H1 (cell line): ENCODE measurements around the gene MEIS2. TPM values are rescaled to one million over a fixed set of nuclear protein-coding genes. Genes with fewer than 3 reads are reported as not detected.

Source experiments
- CBX5 ChIP-seq: fragments of 300-800, 300-1000 bp; sonication (generic); IDR thresholded peaks from 2 replicates; pipeline ENCODE4 v1.7.1; 2016; ENCODE audit warnings: antibody characterized with exemption, low read length, low read depth
- CHD7 ChIP-seq: fragments of 300-600 bp; sonication (generic); IDR thresholded peaks from 2 replicates; pipeline ENCODE4 v1.7.1; 2012; ENCODE audit warnings: low read length, moderate library complexity, mild to moderate bottlenecking, inconsistent platforms; ENCODE audit not compliant: insufficient replicate concordance
- EGR1 ChIP-seq: IDR thresholded peaks from 2 replicates; pipeline ENCODE4 v1.6.1; 2011; ENCODE audit warnings: low read depth, low read length, borderline replicate concordance
- NANOG ChIP-seq: IDR thresholded peaks from 2 replicates; pipeline ENCODE4 v1.6.1; 2011; ENCODE audit warnings: low read length, low read depth, mild to moderate bottlenecking, inconsistent platforms; ENCODE audit not compliant: insufficient read depth, poor library complexity, severe bottlenecking
- polyA plus RNA-seq, 7 experiments: library from polyadenylated mRNA; depleted of rRNA in 3 of 7; stranded (reverse) in 5 of 7; unstranded in 2 of 7; fragments of >200 nt in 5 of 7; fragments of 200-250 nt in 2 of 7; gene quantifications; 1 replicate in 5 of 7; 2 replicates in 1 of 7; 4 replicates in 1 of 7; pipeline versions ENCODE4 v1.2.1 to v1.2.3, GENCODE V29; 2011 to 2013; ENCODE audit warnings: missing spikeins in 2 of 7, mixed read lengths in 2 of 7
- total RNA-seq: library from RNA; stranded (reverse); fragmentation: NEBNext Ultra II Directional; extraction: Animal tissue kit (Norgen Biotek cat#: 25700); gene quantifications from 2 replicates; pipeline ENCODE4 v1.2.1, GENCODE V29; 2021

Gene MEIS2
- total and polyA plus RNA-seq, 2 of the 8 experiments (the other 6 are each of a cell fraction or from before 2014, with no cell fraction given), result 0.22 to 1.2 TPM

GRCh38 chr15:37079726-37080125, 20.6 kb downstream of the MEIS2 start (continued):
- TF ChIP-seq CBX5 (no peak), NANOG (no peak), CHD7 (no peak), EGR1 (no peak)
